ENCODE measurements around the gene PRM1.

Gene PRM1

DNA sequence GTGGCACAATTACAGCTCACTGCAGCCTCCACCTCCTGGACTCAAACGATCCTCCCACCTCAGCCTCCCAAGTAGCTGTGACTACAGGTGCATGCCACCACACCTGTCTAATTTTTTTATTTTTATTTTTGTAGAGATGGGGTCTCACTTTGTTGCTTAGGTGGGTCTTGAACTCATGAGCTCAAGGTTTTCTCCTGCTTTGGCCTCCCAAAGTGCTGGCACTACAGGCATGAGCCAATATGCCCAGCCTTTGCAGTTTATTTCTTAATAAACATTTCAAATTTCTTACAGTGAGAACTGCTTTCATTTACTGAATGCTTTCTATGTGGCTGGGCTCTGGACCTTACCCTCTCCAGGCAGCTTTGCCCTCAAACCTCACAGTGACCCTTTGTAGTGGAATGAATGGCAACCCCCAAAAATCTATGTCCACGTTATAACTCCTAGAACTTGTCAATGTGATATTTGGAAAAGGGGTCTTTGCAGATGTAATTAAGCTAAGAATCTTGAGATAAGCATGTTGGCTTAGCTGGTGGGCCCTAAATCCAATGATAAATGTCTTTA lies 10.4 kb downstream of the PRM1 start:
- no peaks in the 10 kb centered on the region for H3K36me3 ChIP-seq (ENCODE audit: control insufficient read depth, insufficient read depth, low read length)
- no peaks in the 10 kb centered on the region for H3K27me3 ChIP-seq (ENCODE audit: control insufficient read depth, insufficient read depth, low read length)
- no peak overlapping the region for H3K27ac ChIP-seq (ENCODE audit: low read depth, low read length)

DNA sequence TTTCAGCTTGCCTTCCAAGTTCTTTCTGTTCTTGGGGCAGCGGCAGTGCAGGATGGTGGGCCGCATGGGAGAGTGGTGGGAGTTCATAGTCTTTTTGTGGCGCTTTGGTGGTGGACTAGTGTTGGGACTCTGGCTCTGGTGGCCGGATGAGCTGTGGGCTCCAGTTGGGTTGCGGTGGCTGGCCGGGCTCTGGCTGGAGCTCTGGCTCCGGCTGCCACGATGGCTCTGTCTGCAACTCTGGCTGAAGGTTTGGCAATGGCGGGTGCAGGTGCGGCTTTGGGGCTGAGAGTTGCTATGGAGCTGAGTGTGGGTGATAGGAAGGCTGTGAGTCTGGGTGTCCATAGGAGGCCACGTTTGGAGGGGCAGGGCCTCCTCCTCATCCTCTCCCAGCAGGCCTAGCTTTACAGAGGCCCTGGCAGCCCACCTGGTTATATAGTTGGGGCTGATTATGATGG lies 12.2 kb downstream of the PRM1 start, which contains the start of gene TNP2:
TNP2 (minus strand) TSS at position 405 of the 455 bp plus-strand sequence; CDS start at position 342, 63 bp downstream.
- H3K9ac ChIP-seq (ENCODE audit: low read length): no peak within 1 kb of the TSS
- H3K36me3 ChIP-seq (ENCODE audit: control insufficient read depth, insufficient read depth, low read length): no peaks in the 10 kb centered on the region
- H3K27ac ChIP-seq (ENCODE audit: low read depth, low read length): no peak within 1 kb of the TSS
- no peaks in the 10 kb centered on the region for H3K27me3 ChIP-seq (ENCODE audit: control insufficient read depth, insufficient read depth, low read length)
- no peaks in the 10 kb centered on the region for H3K4me1 ChIP-seq (ENCODE audit: control insufficient read depth, insufficient read depth, low read length)
- H3K4me3 ChIP-seq (ENCODE audit: low read length): no peak within 1 kb of the TSS

More for the DNA sequence above, 10.4 kb downstream of the PRM1 start:
- Histone ChIP-seq H3K4me3 (ENCODE audit: low read length) (no peak overlapping the region), H3K4me1 (ENCODE audit: control insufficient read depth, insufficient read depth, low read length) (no peaks in the 10 kb centered on the region), H3K9ac (ENCODE audit: low read length) (no peak overlapping the region)

DNA sequence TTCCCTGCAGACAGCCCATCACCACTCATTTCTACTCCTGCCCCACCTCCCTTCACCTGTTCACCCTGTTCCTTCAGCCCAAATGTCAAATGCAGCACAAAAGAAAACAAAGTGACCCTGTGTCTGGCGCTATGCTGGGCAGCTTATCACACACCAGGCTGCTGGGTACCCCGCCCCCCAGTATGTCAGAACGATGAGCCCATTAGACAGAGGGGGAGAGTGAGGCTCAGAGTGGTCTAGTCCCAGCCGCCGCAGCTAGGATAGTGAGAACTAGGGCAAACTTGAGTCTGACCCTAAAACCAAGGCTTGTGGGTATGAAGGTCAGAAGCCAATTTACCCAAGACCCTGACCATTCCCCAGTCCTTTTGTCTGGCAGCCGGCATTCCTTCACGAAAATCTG lies 16.0 kb downstream of the PRM1 start:
- Histone ChIP-seq H3K27me3 (ENCODE audit: control insufficient read depth, insufficient read depth, low read length) (no peaks in the 10 kb centered on the region), H3K27ac (ENCODE audit: low read depth, low read length) (no peak overlapping the region), H3K4me3 (ENCODE audit: low read length) (no peak overlapping the region), H3K9ac (ENCODE audit: low read length) (no peak overlapping the region), H3K4me1 (ENCODE audit: control insufficient read depth, insufficient read depth, low read length) (no peaks in the 10 kb centered on the region), H3K36me3 (ENCODE audit: control insufficient read depth, insufficient read depth, low read length) (no peaks in the 10 kb centered on the region)

DNA sequence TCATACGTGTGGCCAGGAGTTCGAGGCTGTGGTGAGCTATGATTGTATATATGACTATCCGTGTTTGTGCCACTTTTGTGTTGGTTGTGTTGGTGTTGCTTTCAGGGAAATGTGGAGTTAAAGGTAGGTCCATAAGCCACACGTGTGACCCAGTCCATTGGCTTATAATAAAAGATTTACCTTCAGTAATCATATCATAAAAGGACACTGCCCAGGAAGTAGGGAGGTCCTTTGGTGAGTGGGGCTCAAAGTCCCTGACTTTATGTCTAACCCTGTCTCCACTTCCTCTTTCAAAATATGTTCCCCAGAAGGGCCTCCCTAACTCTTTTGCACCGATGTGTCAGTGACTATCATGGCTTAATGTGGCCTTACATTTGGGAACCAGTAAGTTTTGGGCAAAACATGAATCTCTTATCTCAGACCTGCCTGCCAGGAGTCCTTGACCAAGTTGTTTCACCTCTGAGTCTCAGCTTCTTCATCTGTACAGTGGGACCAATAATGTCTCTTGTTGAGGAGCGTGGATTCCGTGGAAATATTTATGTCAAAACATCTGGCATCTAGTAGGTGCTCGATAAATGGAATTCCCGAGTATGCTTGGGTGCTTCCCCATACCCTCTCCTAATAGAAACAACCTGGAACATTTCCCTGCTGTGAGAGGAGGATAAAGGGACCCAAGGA lies 16.8 kb downstream of the PRM1 start:
- Histone ChIP-seq H3K27ac (ENCODE audit: low read depth, low read length) (no peak overlapping the region), H3K9ac (ENCODE audit: low read length) (no peak overlapping the region), H3K27me3 (ENCODE audit: control insufficient read depth, insufficient read depth, low read length) (no peaks in the 10 kb centered on the region), H3K36me3 (ENCODE audit: control insufficient read depth, insufficient read depth, low read length) (no peaks in the 10 kb centered on the region), H3K4me3 (ENCODE audit: low read length) (no peak overlapping the region), H3K4me1 (ENCODE audit: control insufficient read depth, insufficient read depth, low read length) (no peaks in the 10 kb centered on the region)

DNA sequence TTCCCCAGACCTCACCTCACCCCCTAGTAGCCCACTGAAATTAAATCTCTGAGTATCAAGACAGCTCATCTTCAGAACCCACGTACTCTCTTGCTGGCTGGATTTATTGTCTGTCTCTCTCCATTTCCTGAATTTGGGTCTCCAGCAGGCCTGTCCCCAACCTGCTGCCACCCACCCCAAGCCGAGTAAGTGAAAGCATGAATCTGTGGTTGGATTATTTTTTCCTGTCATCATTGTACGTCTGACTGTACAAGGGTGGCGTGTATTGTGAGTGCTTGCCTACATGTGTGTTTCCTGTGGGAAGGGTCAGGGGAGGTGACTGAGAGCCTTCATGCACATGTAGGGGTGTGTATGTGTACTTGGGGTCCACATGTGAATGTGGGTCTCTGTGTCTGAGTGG lies 17.4 kb downstream of the PRM1 start:
- H3K27me3 ChIP-seq (ENCODE audit: control insufficient read depth, insufficient read depth, low read length): no peaks in the 10 kb centered on the region
- H3K4me1 ChIP-seq (ENCODE audit: control insufficient read depth, insufficient read depth, low read length): no peaks in the 10 kb centered on the region
- no peaks in the 10 kb centered on the region for H3K36me3 ChIP-seq (ENCODE audit: control insufficient read depth, insufficient read depth, low read length)
- no peak overlapping the region for H3K9ac ChIP-seq (ENCODE audit: low read length)
- H3K27ac ChIP-seq (ENCODE audit: low read depth, low read length): no peak overlapping the region
- H3K4me3 ChIP-seq (ENCODE audit: low read length): no peak overlapping the region

DNA sequence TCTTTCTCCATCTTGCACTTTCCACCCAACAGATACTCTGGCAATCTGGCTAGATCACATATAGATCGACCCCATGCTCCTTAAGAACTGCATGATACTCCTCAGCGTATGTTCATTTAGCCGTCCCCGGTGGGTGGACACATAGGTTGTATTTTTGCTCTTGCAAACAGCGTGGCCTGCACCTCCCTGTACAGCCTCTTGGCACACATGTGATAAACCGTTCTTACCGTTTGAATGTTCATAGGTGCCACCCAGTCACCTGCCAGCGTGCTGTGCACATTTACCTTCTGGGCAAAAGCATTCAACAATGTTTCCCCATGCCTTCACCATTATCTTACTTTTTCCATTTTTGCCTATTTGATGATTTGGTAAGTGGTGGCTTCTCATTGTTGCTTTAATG lies 18.2 kb downstream of the PRM1 start:
- H3K27ac ChIP-seq (ENCODE audit: low read depth, low read length): no peak overlapping the region
- H3K36me3 ChIP-seq (ENCODE audit: control insufficient read depth, insufficient read depth, low read length): no peaks in the 10 kb centered on the region
- no peak overlapping the region for H3K9ac ChIP-seq (ENCODE audit: low read length)
- H3K4me3 ChIP-seq (ENCODE audit: low read length): no peak overlapping the region
- H3K4me1 ChIP-seq (ENCODE audit: control insufficient read depth, insufficient read depth, low read length): no peaks in the 10 kb centered on the region
- H3K27me3 ChIP-seq (ENCODE audit: control insufficient read depth, insufficient read depth, low read length): no peaks in the 10 kb centered on the region

DNA sequence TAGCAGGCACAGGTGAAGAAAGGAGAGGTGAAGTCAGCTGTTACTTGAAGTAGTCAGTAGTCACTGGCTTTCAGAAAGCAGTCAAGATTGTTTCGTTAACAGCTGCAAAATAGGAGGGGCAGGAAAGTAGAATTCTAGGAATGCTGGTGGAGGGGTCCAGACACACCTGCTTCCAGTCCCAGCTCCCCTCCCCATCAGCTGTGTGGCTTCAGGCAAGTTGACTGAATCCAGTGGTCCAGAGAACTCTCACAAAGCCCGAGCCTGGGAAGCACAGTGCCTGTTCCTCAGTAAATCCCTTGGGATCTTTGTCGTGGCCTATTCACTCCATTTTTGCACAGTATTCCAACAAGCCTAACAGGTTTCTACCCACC lies 20.5 kb downstream of the PRM1 start:
- H3K4me1 ChIP-seq (ENCODE audit: control insufficient read depth, insufficient read depth, low read length): no peaks in the 10 kb centered on the region
- H3K36me3 ChIP-seq (ENCODE audit: control insufficient read depth, insufficient read depth, low read length): no peaks in the 10 kb centered on the region
- H3K27me3 ChIP-seq (ENCODE audit: control insufficient read depth, insufficient read depth, low read length): no peaks in the 10 kb centered on the region
- no peak overlapping the region for H3K4me3 ChIP-seq (ENCODE audit: low read length)
- H3K27ac ChIP-seq (ENCODE audit: low read depth, low read length): no peak overlapping the region
- H3K9ac ChIP-seq (ENCODE audit: low read length): no peak overlapping the region

DNA sequence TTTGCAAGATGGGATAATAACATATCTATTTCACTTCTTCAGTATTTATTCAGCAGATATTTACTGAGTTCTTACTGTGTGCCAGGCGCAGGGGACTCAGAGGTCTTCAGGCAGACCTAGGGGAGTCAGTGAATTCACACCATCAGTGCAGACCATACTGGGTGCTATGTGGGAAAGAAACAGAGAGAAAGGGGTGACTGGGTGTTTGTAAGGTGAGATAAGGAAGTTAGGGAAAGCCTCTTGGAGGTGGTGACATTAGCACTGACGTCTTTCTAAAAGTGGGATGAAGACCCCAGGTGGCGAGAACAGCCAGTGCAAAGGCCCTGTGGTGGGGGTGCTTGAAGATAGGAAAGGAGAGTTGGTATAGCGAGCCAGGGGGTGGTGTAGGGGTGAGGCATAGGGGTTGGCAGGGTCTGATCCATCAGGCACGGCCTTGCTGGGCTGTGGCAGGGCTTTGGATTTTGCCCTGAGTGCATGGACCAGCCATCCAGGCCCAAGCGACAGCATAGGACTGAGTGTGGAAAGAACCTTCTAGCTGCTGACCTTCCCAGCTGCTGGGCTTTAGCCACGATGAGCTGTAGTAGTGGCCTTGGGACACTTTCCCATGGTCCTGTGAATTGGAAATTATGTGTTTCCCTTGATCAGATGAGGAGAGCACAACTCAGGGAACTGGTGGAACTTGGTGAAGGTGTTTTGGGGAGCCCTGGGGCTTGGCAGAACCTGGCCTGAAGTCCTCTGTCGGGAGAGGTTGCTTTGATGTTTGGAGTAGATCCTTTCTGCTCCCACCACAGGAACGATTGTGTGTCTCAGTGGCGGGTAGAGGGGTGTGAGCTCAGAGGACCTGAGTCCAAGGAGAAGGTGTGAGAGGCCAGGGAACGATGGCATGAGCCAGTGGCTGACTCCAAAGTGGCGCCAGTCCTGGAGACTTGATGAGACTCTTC lies 21.2 kb downstream of the PRM1 start:
- Histone ChIP-seq H3K4me3 (ENCODE audit: low read length) (no peak overlapping the region), H3K4me1 (ENCODE audit: control insufficient read depth, insufficient read depth, low read length) (no peaks in the 10 kb centered on the region), H3K27ac (ENCODE audit: low read depth, low read length) (no peak overlapping the region), H3K36me3 (ENCODE audit: control insufficient read depth, insufficient read depth, low read length) (no peaks in the 10 kb centered on the region), H3K27me3 (ENCODE audit: control insufficient read depth, insufficient read depth, low read length) (no peaks in the 10 kb centered on the region), H3K9ac (ENCODE audit: low read length) (no peak overlapping the region)

DNA sequence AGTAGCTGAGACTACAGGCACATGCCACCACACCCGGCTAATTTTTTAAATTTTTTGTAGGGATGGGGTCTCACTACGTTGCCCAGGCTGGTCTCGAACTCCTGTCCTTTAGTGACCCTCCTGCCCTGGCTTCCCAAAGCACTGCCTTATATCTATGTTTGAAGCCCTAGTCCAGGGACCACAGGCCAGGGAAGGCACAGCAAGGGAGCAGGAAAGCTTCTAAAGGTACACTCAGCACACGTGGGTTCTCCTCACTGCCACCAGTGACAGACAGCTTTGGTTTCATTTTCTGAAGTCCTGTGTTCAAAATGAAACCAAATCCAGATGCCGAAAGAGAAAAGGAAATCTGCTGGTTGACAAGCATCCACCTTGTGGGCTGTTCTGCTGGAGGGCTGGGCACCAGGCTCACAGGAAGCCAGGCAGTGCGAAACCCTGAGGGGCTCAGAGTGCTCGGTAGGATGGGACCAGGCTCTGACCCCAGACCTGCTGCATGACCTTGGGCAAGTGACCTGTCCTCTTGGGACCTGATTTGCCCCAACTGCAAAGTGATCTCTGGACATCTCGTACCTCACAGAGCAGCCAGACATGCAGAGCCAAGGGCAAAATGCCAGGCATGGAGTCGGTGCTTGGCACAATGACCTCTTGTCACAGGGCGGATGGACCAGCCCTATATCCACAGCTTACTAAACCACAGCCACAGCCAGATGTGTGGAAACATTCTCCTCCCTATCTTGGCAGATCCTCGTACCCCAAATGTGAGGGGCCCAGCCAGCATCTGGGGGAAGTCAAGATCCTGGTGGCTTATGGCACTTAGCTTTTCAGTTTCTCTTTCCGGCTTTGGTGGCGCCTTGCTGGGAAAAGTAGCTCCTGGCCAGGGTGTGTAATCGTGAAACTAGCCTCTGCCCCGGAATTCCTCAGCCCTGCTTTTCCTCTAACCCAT lies 22.3 kb downstream of the PRM1 start:
- Histone ChIP-seq H3K36me3 (ENCODE audit: control insufficient read depth, insufficient read depth, low read length) (no peaks in the 10 kb centered on the region), H3K9ac (ENCODE audit: low read length) (no peak overlapping the region), H3K27me3 (ENCODE audit: control insufficient read depth, insufficient read depth, low read length) (no peaks in the 10 kb centered on the region), H3K4me3 (ENCODE audit: low read length) (peak overlapping the region; percentile 29), H3K4me1 (ENCODE audit: control insufficient read depth, insufficient read depth, low read length) (no peaks in the 10 kb centered on the region), H3K27ac (ENCODE audit: low read depth, low read length) (no peak overlapping the region)

DNA sequence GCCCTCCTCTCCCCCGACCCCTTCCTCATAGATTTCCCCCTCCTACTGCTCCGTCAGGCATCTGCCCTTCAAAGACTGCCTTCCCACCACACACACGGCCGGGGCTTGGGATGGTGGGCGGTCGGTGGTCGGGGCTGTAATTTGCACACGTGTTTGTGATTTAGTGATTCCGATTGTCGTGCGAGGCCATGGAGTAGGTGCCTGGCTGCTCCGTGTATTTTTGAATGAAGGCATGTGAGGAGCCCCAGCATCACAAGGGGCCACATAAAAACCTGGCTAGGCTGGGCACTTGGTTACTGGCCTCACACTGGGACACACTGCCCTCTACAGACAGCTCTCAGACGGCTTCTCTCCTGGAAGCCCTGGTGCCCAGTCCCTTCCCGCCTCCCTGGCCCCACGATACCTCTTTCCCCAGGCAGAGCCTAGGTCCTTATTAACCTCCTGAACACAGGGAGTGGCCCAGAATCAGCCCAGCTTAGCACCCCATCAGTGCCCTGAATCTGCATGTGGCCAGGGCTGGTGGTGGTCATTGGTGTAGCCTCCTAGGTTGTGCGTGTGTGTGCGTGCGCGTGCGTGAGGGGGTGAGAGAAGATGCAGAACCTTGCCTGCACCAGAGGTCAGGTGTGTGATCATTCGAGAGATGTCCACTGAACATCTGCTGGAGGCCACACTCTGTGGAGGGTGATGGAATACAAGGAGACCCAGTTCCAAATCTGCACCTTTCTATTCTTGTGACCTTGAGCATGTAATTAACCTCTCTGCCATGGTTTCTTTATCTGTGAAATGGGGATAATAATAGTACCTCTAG lies 23.8 kb downstream of the PRM1 start:
- no peak overlapping the region for H3K9ac ChIP-seq (ENCODE audit: low read length)
- H3K4me1 ChIP-seq (ENCODE audit: control insufficient read depth, insufficient read depth, low read length): no peaks in the 10 kb centered on the region
- no peaks in the 10 kb centered on the region for H3K27me3 ChIP-seq (ENCODE audit: control insufficient read depth, insufficient read depth, low read length)
- H3K27ac ChIP-seq (ENCODE audit: low read depth, low read length): peak overlapping the region; percentile 98
- H3K4me3 ChIP-seq (ENCODE audit: low read length): peak overlapping the region; percentile 83
- H3K36me3 ChIP-seq (ENCODE audit: control insufficient read depth, insufficient read depth, low read length): no peaks in the 10 kb centered on the region

DNA sequence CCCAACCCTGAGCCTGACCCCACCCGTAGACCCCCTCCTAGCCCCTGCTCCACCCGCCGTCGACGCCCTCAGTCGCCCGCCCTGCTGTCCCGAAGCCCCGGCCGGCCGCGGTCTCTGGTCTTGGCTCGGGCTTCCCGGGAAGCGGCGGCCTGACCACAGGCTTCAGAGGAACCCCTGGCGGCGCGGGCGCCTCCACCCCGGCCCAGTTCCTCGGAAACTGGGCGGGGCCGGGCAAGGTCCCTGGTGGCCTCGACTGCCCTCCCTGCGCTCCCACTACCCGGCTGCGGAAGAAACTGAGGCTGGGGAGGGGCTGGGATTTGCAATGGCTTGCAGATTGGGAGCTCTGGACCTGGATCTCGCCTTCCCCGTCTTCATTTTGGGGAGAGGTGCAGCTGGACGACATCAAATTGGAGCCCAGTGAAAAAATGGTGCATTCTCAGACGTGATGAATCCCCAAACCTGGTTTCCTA lies 24.4 kb downstream of the PRM1 start:
- Histone ChIP-seq H3K36me3 (ENCODE audit: control insufficient read depth, insufficient read depth, low read length) (no peaks in the 10 kb centered on the region), H3K27ac (ENCODE audit: low read depth, low read length) (peak overlapping the region; percentile 98), H3K4me3 (ENCODE audit: low read length) (peak overlapping the region; percentile 83), H3K4me1 (ENCODE audit: control insufficient read depth, insufficient read depth, low read length) (no peaks in the 10 kb centered on the region), H3K9ac (ENCODE audit: low read length) (peak overlapping the region; percentile 95), H3K27me3 (ENCODE audit: control insufficient read depth, insufficient read depth, low read length) (no peaks in the 10 kb centered on the region)
